Epithelial cell of esophagus (primary cell): ENCODE results near the gene CAV3.

Experiments used
- DNase-seq: peaks from one replicate; pipeline ENCODE4 v3.0.0; 2010; ENCODE audit warnings: low read depth
- H3K4me3 ChIP-seq: 2 replicates; pipeline ENCODE4 v1.5.1; 2011; ENCODE audit warnings: mild to moderate bottlenecking, low read length, control low read depth
- TF ChIP-seq, protein P1 (sequence below): IDR thresholded peaks from 2 replicates; pipeline ENCODE4 v1.5.1; 2011; ENCODE audit warnings: low read depth, mild to moderate bottlenecking, low read length, control low read depth, inconsistent platforms; ENCODE audit not compliant: insufficient read depth; ENCODE audit errors: missing control alignments

CAV3 gene

DNA sequence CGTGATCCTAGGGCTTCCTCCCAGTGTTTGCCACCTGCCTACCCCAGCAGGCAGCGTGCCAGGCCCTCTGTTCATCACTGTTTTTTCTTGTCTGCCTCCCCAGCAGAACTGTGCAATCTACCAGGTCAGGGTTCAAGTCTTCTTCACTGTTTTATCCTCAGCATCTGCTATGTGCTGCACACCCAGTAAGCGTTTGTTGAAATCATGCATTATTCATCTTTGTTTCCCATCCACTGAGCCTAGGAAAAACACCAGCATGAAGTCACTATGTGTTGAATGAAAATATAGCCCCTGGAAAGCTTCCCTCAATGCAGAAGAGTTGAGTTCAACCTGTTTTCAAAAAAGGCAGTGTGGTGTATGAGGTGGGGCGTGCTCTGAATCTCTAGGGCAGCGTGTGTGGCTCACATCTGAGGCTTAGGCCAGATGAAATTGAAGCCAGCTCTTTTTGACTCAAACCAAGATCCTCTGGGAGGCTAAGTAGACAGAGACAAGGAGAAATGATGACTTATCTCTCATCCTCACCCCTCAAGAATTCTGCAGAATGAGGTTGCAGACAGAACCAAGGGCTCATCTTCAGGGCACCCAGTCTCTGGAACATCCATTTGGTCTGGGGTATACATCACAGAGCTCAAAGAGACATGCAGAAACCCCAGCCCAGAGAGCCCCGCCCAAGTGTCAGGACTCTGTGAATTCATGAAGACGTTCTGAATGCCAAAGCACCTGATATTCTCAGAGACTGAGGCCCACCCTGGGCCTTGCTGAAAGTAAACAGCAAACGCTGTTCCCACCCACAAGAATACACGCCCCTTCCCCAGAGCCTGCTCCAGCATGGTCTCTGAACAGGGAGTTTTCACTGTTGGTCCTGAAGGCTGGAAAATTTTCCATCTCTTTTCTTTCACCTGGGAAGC, 5.7 kb upstream of the CAV3 start:
- TF ChIP-seq, protein P1, sequence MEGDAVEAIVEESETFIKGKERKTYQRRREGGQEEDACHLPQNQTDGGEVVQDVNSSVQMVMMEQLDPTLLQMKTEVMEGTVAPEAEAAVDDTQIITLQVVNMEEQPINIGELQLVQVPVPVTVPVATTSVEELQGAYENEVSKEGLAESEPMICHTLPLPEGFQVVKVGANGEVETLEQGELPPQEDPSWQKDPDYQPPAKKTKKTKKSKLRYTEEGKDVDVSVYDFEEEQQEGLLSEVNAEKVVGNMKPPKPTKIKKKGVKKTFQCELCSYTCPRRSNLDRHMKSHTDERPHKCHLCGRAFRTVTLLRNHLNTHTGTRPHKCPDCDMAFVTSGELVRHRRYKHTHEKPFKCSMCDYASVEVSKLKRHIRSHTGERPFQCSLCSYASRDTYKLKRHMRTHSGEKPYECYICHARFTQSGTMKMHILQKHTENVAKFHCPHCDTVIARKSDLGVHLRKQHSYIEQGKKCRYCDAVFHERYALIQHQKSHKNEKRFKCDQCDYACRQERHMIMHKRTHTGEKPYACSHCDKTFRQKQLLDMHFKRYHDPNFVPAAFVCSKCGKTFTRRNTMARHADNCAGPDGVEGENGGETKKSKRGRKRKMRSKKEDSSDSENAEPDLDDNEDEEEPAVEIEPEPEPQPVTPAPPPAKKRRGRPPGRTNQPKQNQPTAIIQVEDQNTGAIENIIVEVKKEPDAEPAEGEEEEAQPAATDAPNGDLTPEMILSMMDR = no peak
- no peak for DNase-seq
- H3K4me3 ChIP-seq = no peak overlapping the region

DNA sequence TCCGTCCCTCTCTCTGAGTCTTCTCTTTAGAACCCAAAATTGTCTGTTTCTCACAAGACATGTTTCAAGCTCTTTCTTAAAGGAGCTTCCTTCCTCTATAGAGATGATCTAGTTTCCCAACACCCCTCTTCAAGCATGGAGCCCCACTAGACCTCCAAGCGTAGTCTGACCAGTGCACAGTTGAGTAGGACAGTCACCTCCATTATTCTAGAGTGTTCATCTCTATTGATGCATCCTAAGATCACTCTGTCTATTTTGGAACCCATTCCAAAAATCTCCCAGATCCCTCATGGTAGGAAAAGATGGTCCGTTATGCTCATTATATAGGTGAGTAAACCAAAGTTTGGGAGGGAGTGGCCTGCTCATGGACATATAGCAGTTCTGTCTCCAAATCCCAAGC, 4.1 kb upstream of the CAV3 start:
- no peak for DNase-seq
- TF ChIP-seq, protein P1 = no peak
- H3K4me3 ChIP-seq = no peak overlapping the region

DNA sequence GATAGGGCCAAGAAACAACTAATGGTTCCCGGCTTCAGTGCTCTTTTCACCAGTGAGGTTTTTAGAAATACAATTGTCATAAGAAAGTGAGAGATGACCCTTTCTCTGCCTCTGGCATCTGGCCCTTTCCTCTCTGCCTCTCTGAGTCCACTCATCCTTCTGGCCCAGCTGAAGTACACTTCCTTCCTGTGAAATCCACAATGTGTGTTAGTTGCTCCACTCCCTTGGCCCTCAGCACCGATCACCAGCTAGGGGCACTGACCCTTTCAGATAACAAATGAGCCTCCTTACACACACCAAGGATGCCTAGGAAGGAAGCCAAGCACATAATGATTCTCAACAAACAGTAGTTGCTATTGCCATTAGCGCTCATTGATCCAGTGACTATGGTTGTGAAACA, 2.9 kb upstream of the CAV3 start:
- TF ChIP-seq, protein P1 = no peak

DNA sequence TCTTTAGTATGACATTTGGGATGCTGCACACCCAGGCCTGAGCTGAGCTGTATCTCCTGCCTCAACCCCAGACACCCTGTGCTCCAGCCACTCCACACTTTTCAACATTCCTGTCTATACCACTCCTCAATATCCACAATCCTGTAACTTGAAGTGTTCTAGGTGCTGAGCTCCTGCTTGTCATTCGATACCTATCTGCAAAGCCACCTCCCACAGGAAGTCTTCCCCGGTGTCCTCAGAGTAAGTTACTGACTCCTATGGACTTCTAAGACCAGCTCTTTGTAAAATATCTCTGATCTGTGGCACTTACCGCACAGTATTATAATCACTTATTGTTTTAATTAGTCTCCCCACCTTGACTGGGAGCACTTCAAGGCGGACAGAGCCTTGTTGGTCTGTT, 1.2 kb upstream of the CAV3 start:
- TF ChIP-seq, protein P1 = no peak
- H3K4me3 ChIP-seq = no peak overlapping the region
- DNase-seq = no peak

More for the DNA sequence above, 2.9 kb upstream of the CAV3 start:
- no peak overlapping the region for H3K4me3 ChIP-seq
- DNase-seq = no peak

DNA sequence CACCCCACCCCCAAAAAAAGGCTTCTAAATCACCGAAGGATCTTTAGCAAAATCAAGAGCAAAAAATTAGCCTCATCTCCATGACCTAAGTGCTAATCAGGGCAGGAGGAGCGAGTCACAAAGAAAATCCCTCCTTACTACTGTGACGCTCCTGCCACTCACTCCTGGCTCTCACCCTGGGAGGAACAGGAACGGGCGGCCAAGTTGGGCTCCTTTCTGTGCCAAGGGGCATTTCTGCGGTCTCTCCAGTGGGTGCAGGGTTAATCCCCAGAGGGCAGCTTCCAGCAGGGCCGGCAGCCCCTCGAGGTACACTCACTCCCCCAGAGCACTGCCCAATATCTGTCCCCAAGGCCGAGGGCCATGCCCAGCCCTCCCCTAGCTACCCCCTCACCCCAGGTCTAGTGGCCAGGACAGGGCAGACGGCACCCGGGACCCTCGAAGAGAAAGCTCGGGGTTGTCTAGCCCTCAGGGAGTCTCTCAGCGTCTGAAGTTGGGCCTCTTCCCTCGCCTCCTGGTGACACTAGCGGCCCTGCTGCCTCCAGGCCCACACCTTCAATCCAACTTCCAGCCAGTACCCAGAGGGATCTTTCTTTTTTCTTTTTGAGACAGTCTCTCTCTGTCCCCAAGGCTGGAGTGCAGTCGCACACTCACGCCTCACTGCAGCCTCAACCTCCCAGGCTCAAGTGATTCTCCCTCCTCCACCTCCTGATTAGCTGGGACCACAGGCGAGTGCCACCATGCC, 706 bp downstream of the CAV3 start:
- TF ChIP-seq, protein P1 = no peak
- DNase-seq = no peak
- no peak overlapping the region for H3K4me3 ChIP-seq

DNA sequence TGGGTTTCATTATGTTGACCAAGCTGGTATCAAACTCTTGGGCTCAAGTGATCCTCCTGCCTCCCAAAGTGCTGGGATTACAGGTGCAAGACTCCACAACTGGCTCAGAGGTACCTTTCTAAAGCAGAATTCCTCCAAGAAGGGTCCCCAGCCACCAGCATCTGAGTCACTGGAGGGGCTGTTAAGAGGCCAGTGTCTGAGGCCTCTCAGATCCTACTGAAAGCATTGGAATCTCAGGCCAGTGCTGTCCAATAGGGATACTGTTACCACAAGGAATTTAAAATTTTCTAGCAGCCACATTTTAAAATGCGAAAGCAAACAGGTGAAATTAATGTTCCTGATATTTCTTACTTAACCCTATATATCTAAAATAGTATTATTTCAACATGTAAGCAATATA, 1.3 kb downstream of the CAV3 start:
- TF ChIP-seq, protein P1 = no peak
- DNase-seq = no peak
- no peak overlapping the region for H3K4me3 ChIP-seq
